GM19351 (cell line): Measurements from ENCODE around the gene RPS3.

Experiments
- ATAC-seq: cut with Tn5 transposase; IDR thresholded peaks from one replicate; pipeline ENCODE4 v1.9.1; 2021; ENCODE audit warnings: mild to moderate bottlenecking, moderate library complexity; ENCODE audit not compliant: unreplicated experiment

RPS3 gene

GRCh38 chr11:75453916-75454655, 54.8 kb downstream of the RPS3 start:
- no peak for ATAC-seq

- no peak for ATAC-seq
Observed at GRCh38 chr11:75454987-75455386, 55.7 kb downstream of the RPS3 start.
